Activated B cell treated with CpG ODN at 0.5 μM for 24 hours (primary cell): Measurements from ENCODE around the gene DTX3. TPM values are rescaled to one million over a fixed set of nuclear protein-coding genes. Genes with fewer than 3 reads are reported as not detected.
"Not testable (repeated sequence)": the region's sequence is repeated elsewhere in the genome, so short reads cannot be mapped to it uniquely, and the experiment has no call there.

Experiments used
- ATAC-seq: fragments of 200-7000 bp; cut with Tn5 transposase; one replicate; pipeline ENCODE4 v1.10.0; 2021; ENCODE audit warnings: low read depth, mild to moderate bottlenecking, moderate library complexity
- CTCF ChIA-PET: fragments of 350-600 bp; sonication (Branson Sonifier 250); formaldehyde crosslinking; loops from one replicate; lab custom pipeline; 2021; ENCODE audit warnings: antibody characterized with exemption; lab: Charles Lee
- POLR2A ChIA-PET: fragments of 350-600 bp; sonication (Branson Sonifier 250); formaldehyde crosslinking; loops from one replicate; lab custom pipeline; 2021; ENCODE audit warnings: antibody characterized with exemption; lab: Charles Lee
- DNase-seq: peaks from one replicate; pipeline ENCODE4 v3.0.0; 2022
- H3K27ac Mint-ChIP-seq: one replicate; pipeline ENCODE4 v1.8.0; 2020; ENCODE audit warnings: mixed read lengths
- H3K27me3 Mint-ChIP-seq: one replicate; pipeline ENCODE4 v1.8.0; 2021; ENCODE audit warnings: mixed read lengths
- H3K36me3 Mint-ChIP-seq: one replicate; pipeline ENCODE4 v1.8.0; 2021; ENCODE audit warnings: low read depth, mixed read lengths
- H3K4me1 Mint-ChIP-seq: one replicate; pipeline ENCODE4 v1.8.0; 2021; ENCODE audit warnings: mixed read lengths
- H3K4me3 Mint-ChIP-seq: one replicate; pipeline ENCODE4 v1.8.0; 2020; ENCODE audit warnings: mild to moderate bottlenecking, mixed read lengths
- H3K9me3 Mint-ChIP-seq: one replicate; pipeline ENCODE4 v1.8.0; 2020; ENCODE audit warnings: mixed read lengths
- CTCF ChIP-seq: fragments of 200-600 bp; IDR thresholded peaks from one replicate; pipeline ENCODE4 v1.8.0; 2022; ENCODE audit warnings: antibody characterized with exemption, mild to moderate bottlenecking
- intact Hi-C: fragments of 100-400 bp; cut with micrococcal nuclease; formaldehyde crosslinking; loops from one replicate; pipeline ENCODE4 v1.15.1; 2024
- total RNA-seq: library from RNA; stranded (reverse); gene quantifications from 2 replicates; pipeline ENCODE4 v1.2.3, GENCODE V29; 2022

The DTX3 gene
- total RNA-seq, 1 donor from 2014 or later: 3.7 TPM

DNA sequence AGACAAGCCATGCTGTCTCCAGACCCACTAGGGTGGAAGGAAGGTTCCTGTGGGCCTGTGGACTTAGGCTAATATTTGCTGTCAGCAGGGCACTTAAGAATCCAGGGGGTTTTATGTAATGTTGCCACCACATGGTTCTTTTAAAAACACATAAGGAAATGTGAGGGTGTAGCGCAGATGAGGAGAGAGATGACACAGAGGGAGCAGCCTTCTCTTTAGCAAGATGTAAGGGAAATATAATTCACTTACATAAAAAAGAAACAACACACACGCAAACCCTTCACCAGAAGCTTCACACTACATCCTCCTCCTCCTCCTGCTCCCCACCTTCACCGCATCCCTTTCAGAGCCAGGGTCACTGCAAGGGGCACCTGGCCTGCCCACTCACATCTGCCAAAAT is 18.5 kb upstream of the DTX3 start:
- no peak overlapping the region for H3K27ac Mint-ChIP-seq
- H3K4me1 Mint-ChIP-seq: peaks cover 11% of the 10 kb centered on the region
- no peaks in the 10 kb centered on the region for H3K36me3 Mint-ChIP-seq
- intact Hi-C loops: no loop called here
- ChIA-PET CTCF (interaction anchor here (1.4 to 6.6 kb wide), 2 partner anchors 36 to 52 kb away, joined by 4 to 126 read pairs; no protein-coding TSS in a partner anchor), POLR2A (no interaction called here)
- ATAC-seq (no peak), DNase-seq (no peak)
- no peak overlapping the region for H3K4me3 Mint-ChIP-seq
- no peak for TF ChIP-seq CTCF
- peaks cover 12% of the 10 kb centered on the region for H3K27me3 Mint-ChIP-seq
- H3K9me3 Mint-ChIP-seq: no peaks in the 10 kb centered on the region

GRCh38 chr12:57586832-57587429 is 17.7 kb upstream of the DTX3 start:
- ChIA-PET CTCF (no interaction called here), POLR2A (no interaction called here)
- no peak for TF ChIP-seq CTCF
- Mint-ChIP-seq H3K27ac (no peak overlapping the region), H3K27me3 (peaks cover 12% of the 10 kb centered on the region), H3K4me3 (no peak overlapping the region), H3K4me1 (peaks cover 17% of the 10 kb centered on the region), H3K36me3 (no peaks in the 10 kb centered on the region), H3K9me3 (no peaks in the 10 kb centered on the region)
- DNase-seq: no peak
- ATAC-seq: no peak
- intact Hi-C loops: no loop called here

DNA sequence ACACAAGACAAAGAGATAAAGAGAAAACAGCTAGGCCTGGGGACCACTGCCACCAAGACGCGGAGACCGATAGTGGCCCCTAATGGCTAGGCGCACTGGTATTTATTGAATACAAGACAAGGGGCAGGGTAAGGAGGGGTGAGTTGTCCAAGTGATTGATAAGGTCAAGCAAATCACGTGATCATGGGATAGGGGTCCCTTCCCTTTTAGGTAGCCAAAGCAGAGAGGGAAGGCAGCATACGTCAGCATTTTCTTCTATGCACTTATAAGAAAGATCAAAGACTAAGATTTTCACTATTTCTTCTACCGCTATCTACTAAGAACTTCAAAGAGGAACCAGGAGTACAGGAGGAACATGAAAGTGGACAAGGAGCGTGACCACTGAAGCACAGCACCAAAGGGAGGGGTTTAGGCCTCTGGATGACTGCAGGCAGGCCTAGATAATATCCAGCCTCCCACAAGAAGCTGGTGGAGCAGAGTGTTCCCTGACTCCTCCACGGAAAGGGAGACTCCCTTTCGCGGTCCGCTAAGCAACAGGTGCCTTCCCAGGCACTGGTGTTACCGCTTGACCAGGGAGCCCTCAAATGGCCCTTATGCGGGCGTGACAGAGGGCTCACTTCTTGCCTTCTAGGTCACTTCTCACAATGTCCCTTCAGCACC is 15.5 kb upstream of the DTX3 start:
- H3K27me3 Mint-ChIP-seq: not testable (repeated sequence)
- POLR2A ChIA-PET: interaction anchor here (0.7 kb wide), 1 partner anchor 953 kb away, joined by 3 read pairs; no protein-coding TSS in a partner anchor

GRCh38 chr12:57590479-57590863 is 14.2 kb upstream of the DTX3 start:
- peaks cover 19% of the 10 kb centered on the region for H3K4me1 Mint-ChIP-seq

More for the DNA sequence above, 15.5 kb upstream of the DTX3 start:
- intact Hi-C loops, H3K27ac Mint-ChIP-seq, H3K36me3 Mint-ChIP-seq, H3K9me3 Mint-ChIP-seq, DNase-seq, ATAC-seq, H3K4me3 Mint-ChIP-seq: not testable (repeated sequence)
- peaks cover 19% of the 10 kb centered on the region for H3K4me1 Mint-ChIP-seq
- CTCF ChIA-PET: interaction anchor here (1.4 kb wide), 1 partner anchor 26 kb away, joined by 3 read pairs; no protein-coding TSS in a partner anchor

More at GRCh38 chr12:57590479-57590863, 14.2 kb upstream of the DTX3 start:
- ATAC-seq: no peak
- ChIA-PET POLR2A (interaction anchor here (0.6 to 3.4 kb wide), 5 partner anchors 10 to 109 kb away, joined by 4 to 11 read pairs (median 8); partner anchors contain the start of gene DCTN2), CTCF (interaction anchor here (0.7 to 4.2 kb wide), 2 partner anchors 8 to 73 kb away, joined by 3 to 21 read pairs; no protein-coding TSS in a partner anchor)
- no peak for TF ChIP-seq CTCF
- Mint-ChIP-seq H3K27me3 (no peaks in the 10 kb centered on the region), H3K9me3 (no peaks in the 10 kb centered on the region), H3K4me3 (peak overlapping the region; percentile 88), H3K36me3 (peaks cover 11% of the 10 kb centered on the region), H3K27ac (peak overlapping the region; percentile 65)
- no peak for DNase-seq
- intact Hi-C loops: no loop called here
